SK-N-SH (cell line): ENCODE results near the gene PEMT. TPM values are rescaled to one million over a fixed set of nuclear protein-coding genes. Genes with fewer than 3 reads are reported as not detected.

Experiments
- CTCF ChIA-PET: fragments of 300-600, 350-600 bp; formaldehyde crosslinking; extraction: SDS; loops from one replicate; lab custom pipeline; 2021; lab: Yijun Ruan, JAX
- POLR2A ChIA-PET: fragments of 350-600 bp; sonication (Branson Sonifier 250); formaldehyde crosslinking; extraction: SDS; loops from one replicate; lab custom pipeline; 2020; ENCODE audit warnings: antibody characterized with exemption, inconsistent platforms; lab: Yijun Ruan, JAX
- DNase-seq: peaks from one replicate; pipeline ENCODE4 v3.0.0; 2012
- H2AFZ ChIP-seq: fragments of 200-600 bp; sonication (generic); 2 replicates; pipeline ENCODE4 v1.8.1; 2016; ENCODE audit warnings: antibody characterized with exemption, mild to moderate bottlenecking, low read depth
- H3F3A ChIP-seq: fragments of 200-600 bp; sonication (generic); replicated peaks from 2 replicates; pipeline ENCODE3; 2016; ENCODE audit warnings: antibody characterized with exemption, mild to moderate bottlenecking; ENCODE audit not compliant: insufficient read depth
- H3K27ac ChIP-seq, 2 experiments: fragments of 200-500 bp in 1 of 2; fragments of 200-600 bp in 1 of 2; sonication (Bioruptor generic) in 1 of 2; sonication (generic), shearing (Covaris generic) in 1 of 2; 2 replicates each; pipeline versions ENCODE4 v1.5.1 to v1.6.1; 2014 to 2016; ENCODE audit warnings: low read depth in 2 of 2, inconsistent platforms in 1 of 2, low read length in 1 of 2, mild to moderate bottlenecking in 1 of 2, mixed read lengths in 1 of 2
- H3K27me3 ChIP-seq: fragments of 200-600 bp; sonication (generic), shearing (Covaris generic); 2 replicates; pipeline ENCODE4 v1.6.1; 2016; ENCODE audit warnings: mixed run types; ENCODE audit not compliant: insufficient read depth
- H3K36me3 ChIP-seq, 2 experiments: fragments of 200-500 bp in 1 of 2; fragments of 200-600 bp in 1 of 2; sonication (Bioruptor generic) in 1 of 2; sonication (generic) in 1 of 2; replicated peaks in 1 of 2; 2 replicates each; pipeline versions ENCODE3 to v1.5.1; 2014 to 2016; ENCODE audit warnings: low read length in 1 of 2, mild to moderate bottlenecking in 1 of 2; ENCODE audit not compliant: insufficient read depth in 2 of 2, control insufficient read depth in 1 of 2
- H3K4me1 ChIP-seq, 2 experiments: fragments of 200-500 bp in 1 of 2; fragments of 200-600 bp in 1 of 2; sonication (Bioruptor generic) in 1 of 2; sonication (generic), shearing (Covaris generic) in 1 of 2; 2 replicates each; pipeline versions ENCODE4 v1.5.1 to v1.6.1; 2014 to 2016; ENCODE audit warnings: low read depth in 1 of 2, low read length in 1 of 2, mixed run types in 1 of 2; ENCODE audit not compliant: insufficient read depth in 2 of 2, control insufficient read depth in 1 of 2
- H3K4me2 ChIP-seq: fragments of 200-600 bp; sonication (generic), shearing (Covaris generic); 2 replicates; pipeline ENCODE4 v1.6.1; 2017; ENCODE audit warnings: mixed run types
- H3K4me3 ChIP-seq, 2 experiments: fragments of 200-500 bp in 1 of 2; fragments of 200-600 bp in 1 of 2; sonication (Bioruptor generic) in 1 of 2; sonication (generic), shearing (Covaris generic) in 1 of 2; 2 replicates each; pipeline versions ENCODE4 v1.5.1 to v1.8.1; 2014 to 2016; ENCODE audit warnings: low read depth in 2 of 2, inconsistent platforms in 1 of 2, low read length in 1 of 2, mild to moderate bottlenecking in 1 of 2, mixed read lengths in 1 of 2, moderate library complexity in 1 of 2
- H3K79me2 ChIP-seq: fragments of 200-600 bp; sonication (generic); 2 replicates; pipeline ENCODE4 v1.8.1; 2017; ENCODE audit warnings: mild to moderate bottlenecking; ENCODE audit not compliant: insufficient read depth
- H3K9ac ChIP-seq: fragments of 200-600 bp; sonication (generic); 2 replicates; pipeline ENCODE4 v1.6.1; 2017; ENCODE audit warnings: mixed run types
- H3K9me2 ChIP-seq: fragments of 200-600 bp; sonication (generic); 2 replicates; pipeline ENCODE4 v1.6.1; 2017; ENCODE audit warnings: mixed run types
- H3K9me3 ChIP-seq: fragments of 200-600 bp; sonication (generic); 2 replicates; pipeline ENCODE4 v1.6.1; 2017; ENCODE audit warnings: mixed run types, mild to moderate bottlenecking, moderate library complexity
- H4K20me1 ChIP-seq: fragments of 200-600 bp; sonication (generic); 2 replicates; pipeline ENCODE4 v1.6.1; 2017; ENCODE audit warnings: mild to moderate bottlenecking, mixed run types; ENCODE audit not compliant: insufficient read depth
- CTCF ChIP-seq: fragments of 200-600 bp; sonication (generic); IDR thresholded peaks from 2 replicates; pipeline ENCODE4 v1.6.1; 2017; ENCODE audit warnings: antibody characterized with exemption, mild to moderate bottlenecking, moderate library complexity
- ELF1 ChIP-seq: IDR thresholded peaks from 2 replicates; pipeline ENCODE4 v1.4.0; 2012
- EP300 ChIP-seq, 2 experiments: IDR thresholded peaks; 2 replicates each; pipeline versions ENCODE4 v1.4.0 to v1.6.1; 2012; ENCODE audit warnings: borderline replicate concordance in 1 of 2, low read depth in 1 of 2, low read length in 1 of 2
- FOXJ3 ChIP-seq: sonication (generic); formaldehyde crosslinking; IDR thresholded peaks from 2 replicates; pipeline ENCODE4 v1.5.1; 2020; ENCODE audit warnings: mild to moderate bottlenecking, missing genetic modification reagents
- IRF3 ChIP-seq: fragments of 150-350 bp; IDR thresholded peaks from 2 replicates; pipeline ENCODE4 v1.6.1; 2016; ENCODE audit warnings: mild to moderate bottlenecking, low read depth, low read length
- JUND ChIP-seq: IDR thresholded peaks from 2 replicates; pipeline ENCODE4 v1.4.0; 2012
- MAX ChIP-seq: IDR thresholded peaks from 2 replicates; pipeline ENCODE4 v1.4.0; 2012; ENCODE audit warnings: low read depth
- MEF2A ChIP-seq: IDR thresholded peaks from 2 replicates; pipeline ENCODE4 v1.4.0; 2012; ENCODE audit warnings: low read depth, borderline replicate concordance
- NFIC ChIP-seq: IDR thresholded peaks from 2 replicates; pipeline ENCODE4 v1.4.0; 2012; ENCODE audit warnings: borderline replicate concordance
- POLR2AphosphoS5 ChIP-seq: IDR thresholded peaks from 2 replicates; pipeline ENCODE4 v1.6.1; 2012; ENCODE audit warnings: low read depth, low read length
- RAD21 ChIP-seq: IDR thresholded peaks from 2 replicates; pipeline ENCODE4 v1.6.1; 2012; ENCODE audit warnings: mild to moderate bottlenecking, low read length
- SIN3A ChIP-seq: IDR thresholded peaks from 2 replicates; pipeline ENCODE4 v1.6.1; 2012; ENCODE audit warnings: low read depth, mild to moderate bottlenecking, low read length, moderate library complexity, borderline replicate concordance
- USF1 ChIP-seq: IDR thresholded peaks from 2 replicates; pipeline ENCODE4 v1.4.0; 2012; ENCODE audit warnings: low read depth, borderline replicate concordance
- USF2 ChIP-seq: fragments of 150-350 bp; IDR thresholded peaks from 2 replicates; pipeline ENCODE4 v1.6.1; 2017; ENCODE audit warnings: antibody characterized with exemption, low read length, low read depth, borderline replicate concordance
- ZBTB33 ChIP-seq: IDR thresholded peaks from 2 replicates; pipeline ENCODE4 v1.4.0; 2012; ENCODE audit warnings: low read depth, borderline replicate concordance
- WGBS: methylation state at CpG from one replicate; pipeline ENCODE4 v1.1.6; 2017; ENCODE audit warnings: low lambda C conversion rate; 5-methylcytosine and 5-hydroxymethylcytosine counted together
- polyA plus RNA-seq, 3 experiments: library from polyadenylated mRNA; depleted of rRNA; stranded (reverse); fragments of >200 nt; gene quantifications; 2 replicates each; pipeline ENCODE4 v1.2.3, GENCODE V29; 2012

The PEMT gene
- polyA plus RNA-seq, 1 of the 3 experiments (the other 2 are of a cell fraction): 52.8 TPM

- ChIA-PET CTCF (interaction anchor here (1.5 to 5.4 kb wide), 3 partner anchors 13 to 87 kb away, joined by 5 to 18 read pairs (median 15); partner anchors contain the start of gene RASD1), POLR2A (interaction anchor here (1.9 kb wide), 1 partner anchor 59 kb away, joined by 5 read pairs; the partner anchor contains the start of gene RASD1)
- Histone ChIP-seq H3K9me2 (no peaks in the 10 kb centered on the region), H3K4me1 (peaks cover 0 to 16% of the 10 kb centered on the region in 2 experiments; a peak in 1 of 4 replicates), H4K20me1 (0 out of 2 replicates have a peak, but pooled peaks cover 2% of the 10 kb centered on the region), H3K27me3 (no peaks in the 10 kb centered on the region), H3K9me3 (no peaks in the 10 kb centered on the region), H3F3A (no peaks in the 10 kb centered on the region), H3K79me2 (no peaks in the 10 kb centered on the region), H3K4me3 (no peak overlapping the region), H2AFZ (no peak overlapping the region), H3K9ac (no peak overlapping the region), H3K4me2 (no peak overlapping the region), H3K36me3 (no peaks in the 10 kb centered on the region), H3K27ac (no peak overlapping the region)
- WGBS: 98% methylated on average over 9 of the region's 9 CpGs
- no peak for TF ChIP-seq POLR2AphosphoS5
- TF ChIP-seq SIN3A: no peak
- TF ChIP-seq NFIC: no peak
- DNase-seq: no peak
Observed at GRCh38 chr17:17555151-17555550, 36.4 kb downstream of the PEMT start.

GRCh38 chr17:17554266-17554665 is 37.2 kb downstream of the PEMT start:
- H3K9me2 ChIP-seq: no peaks in the 10 kb centered on the region
- H3F3A ChIP-seq: no peaks in the 10 kb centered on the region
- H3K4me3 ChIP-seq: no peak overlapping the region
- no peak overlapping the region for H3K4me2 ChIP-seq
- H3K27ac ChIP-seq: no peak overlapping the region
- WGBS: 93% methylated on average over 17 of the region's 17 CpGs
- no peak for DNase-seq
- H3K36me3 ChIP-seq: no peaks in the 10 kb centered on the region
- no peaks in the 10 kb centered on the region for H3K79me2 ChIP-seq
- no peak overlapping the region for H2AFZ ChIP-seq
- 0 out of 2 replicates have a peak, but pooled peaks cover 2% of the 10 kb centered on the region for H4K20me1 ChIP-seq
- ChIA-PET CTCF (interaction anchor here (1.5 to 5.4 kb wide), 3 partner anchors 14 to 88 kb away, joined by 5 to 18 read pairs (median 15); partner anchors contain the start of gene RASD1), POLR2A (interaction anchor here (0.6 to 1.9 kb wide), 2 partner anchors 58 to 1135 kb away, joined by 3 to 5 read pairs; partner anchors contain the start of gene RASD1)
- no peaks in the 10 kb centered on the region for H3K9me3 ChIP-seq
- H3K27me3 ChIP-seq: no peaks in the 10 kb centered on the region
- no peak overlapping the region for H3K9ac ChIP-seq
- H3K4me1 ChIP-seq: peaks cover 0 to 20% of the 10 kb centered on the region in 2 experiments; a peak in 1 of 4 replicates
- TF ChIP-seq POLR2AphosphoS5 (no peak), IRF3 (no peak), FOXJ3 (CRISPR knock-in tag) (no peak), RAD21 (no peak), ELF1 (no peak), MAX (no peak), CTCF (no peak), USF1 (no peak), JUND (no peak), ZBTB33 (no peak), EP300 (IDR thresholded peaks at IDR 0.05; ENCODE audit: borderline replicate concordance in 1 of 2, low read depth in 1 of 2, low read length in 1 of 2) (no peak), USF2 (no peak), MEF2A (no peak)
